CD14-positive monocyte (primary cell): ENCODE measurements around the gene SULT2A1. TPM values are rescaled to one million over a fixed set of nuclear protein-coding genes. Genes with fewer than 3 reads are reported as not detected.

ENCODE experiments used
- DNase-seq, 3 donors: peaks; one replicate each; pipeline ENCODE4 v3.0.0-alpha.2; 2011 to 2022
- H2AFZ ChIP-seq: 2 replicates; pipeline ENCODE4 v1.6.0; 2012; ENCODE audit warnings: mild to moderate bottlenecking, low read depth, low read length, inconsistent platforms; ENCODE audit not compliant: insufficient read depth, poor library complexity, severe bottlenecking
- H3K27ac ChIP-seq, 2 donors: 1 replicate in 1 of 2; 2 replicates in 1 of 2; pipeline ENCODE4 v1.5.1; 2012 to 2013; ENCODE audit warnings: low read length in 2 of 2, control low read depth in 1 of 2, inconsistent platforms in 1 of 2, low read depth in 1 of 2, mild to moderate bottlenecking in 1 of 2
- H3K27me3 ChIP-seq, 2 donors: one replicate each; pipeline versions ENCODE4 v1.6.0 to v1.6.1; 2011 to 2013; ENCODE audit warnings: low read length in 2 of 2; ENCODE audit not compliant: control insufficient read depth in 2 of 2, insufficient read depth in 2 of 2
- H3K36me3 ChIP-seq, 2 donors: replicated peaks in 1 of 2; 1 replicate in 1 of 2; 2 replicates in 1 of 2; pipeline versions ENCODE4 v1.5.1 to v1.6.1; 2012 to 2013; ENCODE audit warnings: low read length in 2 of 2, control low read depth in 1 of 2, inconsistent platforms in 1 of 2, mild to moderate bottlenecking in 1 of 2; ENCODE audit not compliant: insufficient read depth in 2 of 2, control insufficient read depth in 1 of 2
- H3K4me1 ChIP-seq, 2 donors: 1 replicate in 1 of 2; 2 replicates in 1 of 2; pipeline versions ENCODE4 v1.5.1 to v1.6.1; 2012 to 2013; ENCODE audit warnings: low read length in 2 of 2, control low read depth in 1 of 2, inconsistent platforms in 1 of 2, mild to moderate bottlenecking in 1 of 2, moderate library complexity in 1 of 2; ENCODE audit not compliant: insufficient read depth in 2 of 2, control insufficient read depth in 1 of 2
- H3K4me2 ChIP-seq: replicated peaks from 2 replicates; pipeline ENCODE3; 2012; ENCODE audit warnings: low read length, moderate library complexity, mild to moderate bottlenecking; ENCODE audit not compliant: poor library complexity, severe bottlenecking; ENCODE audit errors: extremely low read depth
- H3K4me3 ChIP-seq, 3 experiments: fragments of 200-600 bp in 1 of 3; sonication (generic) in 1 of 3; replicated peaks in 1 of 3; 1 replicate in 2 of 3; 2 replicates in 1 of 3; pipeline ENCODE4 v1.5.1; 2011 to 2013; ENCODE audit warnings: low read length in 3 of 3, mild to moderate bottlenecking in 3 of 3, control low read depth in 2 of 3, low read depth in 2 of 3, inconsistent platforms in 1 of 3, moderate library complexity in 1 of 3
- H3K79me2 ChIP-seq: 2 replicates; pipeline ENCODE4 v1.6.0; 2012; ENCODE audit warnings: mild to moderate bottlenecking, control low read depth, inconsistent platforms, low read length, moderate library complexity; ENCODE audit not compliant: insufficient read depth
- H3K9ac ChIP-seq: 2 replicates; pipeline ENCODE4 v1.6.0; 2017; ENCODE audit warnings: low read length, mild to moderate bottlenecking; ENCODE audit not compliant: insufficient read depth, poor library complexity, severe bottlenecking
- H3K9me3 ChIP-seq, 2 donors: replicated peaks in 1 of 2; 1 replicate in 1 of 2; 2 replicates in 1 of 2; pipeline versions ENCODE4 v1.5.1 to v1.6.1; 2012 to 2013; ENCODE audit warnings: low read length in 2 of 2, control low read depth in 1 of 2; ENCODE audit not compliant: control insufficient read depth in 1 of 2, insufficient read depth in 1 of 2
- H4K20me1 ChIP-seq: 2 replicates; pipeline ENCODE4 v1.6.0; 2012; ENCODE audit warnings: mild to moderate bottlenecking, low read length, control low read depth, moderate library complexity; ENCODE audit not compliant: insufficient read depth
- H3K27ac Mint-ChIP-seq, 7 donors: one replicate each; pipeline ENCODE4 v1.8.0; 2020; ENCODE audit warnings: mild to moderate bottlenecking in 7 of 7, mixed read lengths in 7 of 7, moderate library complexity in 6 of 7, inconsistent platforms in 2 of 7
- H3K27me3 Mint-ChIP-seq, 3 donors: one replicate each; pipeline ENCODE4 v1.8.0; 2021 to 2022; ENCODE audit warnings: low read depth in 3 of 3, mild to moderate bottlenecking in 3 of 3, mixed read lengths in 3 of 3, moderate library complexity in 3 of 3, inconsistent platforms in 1 of 3
- H3K36me3 Mint-ChIP-seq, 2 donors: one replicate each; pipeline ENCODE4 v1.8.0; 2020; ENCODE audit warnings: mixed read lengths in 2 of 2, inconsistent platforms in 1 of 2, mild to moderate bottlenecking in 1 of 2
- H3K4me1 Mint-ChIP-seq: one replicate; pipeline ENCODE4 v1.8.0; 2020; ENCODE audit warnings: mild to moderate bottlenecking, mixed read lengths
- H3K4me3 Mint-ChIP-seq, 2 donors: one replicate each; pipeline ENCODE4 v1.8.0; 2020; ENCODE audit warnings: mild to moderate bottlenecking in 2 of 2, mixed read lengths in 2 of 2, moderate library complexity in 1 of 2
- H3K9me3 Mint-ChIP-seq, 7 donors: one replicate each; pipeline ENCODE4 v1.8.0; 2020 to 2022; ENCODE audit warnings: mixed read lengths in 7 of 7, mild to moderate bottlenecking in 6 of 7, moderate library complexity in 6 of 7, inconsistent platforms in 2 of 7
- WGBS: methylation state at CpG from one replicate; pipeline ENCODE4 v1.1.5; 2013; ENCODE audit warnings: missing lambda C conversion rate; ENCODE audit not compliant: insufficient coverage; 5-methylcytosine and 5-hydroxymethylcytosine counted together
- intact Hi-C, 2 donors: fragments of 100-400 bp; cut with micrococcal nuclease; formaldehyde crosslinking; loops; one replicate each; pipeline versions ENCODE4 v1.15.0 to v1.15.1; 2023
- polyA plus RNA-seq, 3 donors: library from polyadenylated mRNA; depleted of rRNA in 1 of 3; unstranded in 2 of 3; stranded (reverse) in 1 of 3; fragments of 300-500 nt in 2 of 3; fragments of >200 nt in 1 of 3; fragmentation: Illumina TruSeq in 2 of 3; gene quantifications; 1 replicate in 2 of 3; 2 replicates in 1 of 3; pipeline ENCODE4 v1.2.3, GENCODE V29; 2012 to 2021
- TF ChIP-seq, protein P1 (sequence below): fragments of 200-600 bp; IDR thresholded peaks from one replicate; pipeline ENCODE4 v1.8.0; 2022; ENCODE audit warnings: antibody characterized with exemption, mild to moderate bottlenecking

The SULT2A1 gene
- polyA plus RNA-seq, 3 donors, result not detected

DNA sequence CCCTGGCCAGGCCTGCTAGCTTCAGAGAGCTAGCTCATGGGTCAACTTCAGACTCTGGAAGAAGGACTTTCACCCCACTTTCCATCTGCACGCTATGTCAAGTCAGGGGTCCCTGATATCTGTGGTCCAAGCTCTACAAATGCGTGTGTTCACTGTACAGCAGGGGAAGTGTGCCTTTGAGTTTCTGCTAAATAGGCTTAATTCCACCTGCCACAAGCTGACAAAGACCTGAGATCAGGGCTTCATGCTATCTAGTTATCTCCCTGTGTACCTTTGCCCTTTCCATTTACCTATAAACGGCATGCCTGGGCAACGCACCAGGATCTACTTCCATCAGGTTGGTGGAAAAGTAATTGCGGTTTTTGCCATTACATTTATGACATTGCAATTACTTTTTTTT is 10.7 kb upstream of the SULT2A1 start:
- WGBS, result 100% methylated on average over 1 of the region's 5 CpGs

DNA sequence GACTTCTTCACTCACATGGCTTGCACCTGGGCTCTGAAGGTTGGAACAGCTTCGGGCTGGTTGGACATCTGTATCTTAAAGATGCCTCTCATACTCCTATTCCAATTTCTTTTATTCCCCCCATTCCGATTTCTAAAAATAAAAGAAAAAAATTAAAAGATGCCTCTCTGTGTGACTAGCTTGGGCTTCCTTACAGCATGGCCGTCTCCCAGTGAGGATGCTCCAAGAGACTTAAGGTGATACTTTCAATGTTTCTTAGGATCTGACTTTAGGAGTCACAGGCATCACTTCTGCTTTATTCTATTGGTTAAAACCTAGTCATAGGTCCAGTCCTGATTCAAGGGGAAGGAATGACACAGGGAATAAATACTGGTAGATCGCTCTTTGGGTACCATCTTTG is 9.9 kb upstream of the SULT2A1 start:
- no peak overlapping the region for H3K4me3 Mint-ChIP-seq

More for the DNA sequence above, 10.7 kb upstream of the SULT2A1 start:
- no peaks in the 10 kb centered on the region for H3K79me2 ChIP-seq
- no peak overlapping the region for H2AFZ ChIP-seq
- no peaks in the 10 kb centered on the region for H3K36me3 ChIP-seq
- no peak overlapping the region for H3K4me3 Mint-ChIP-seq
- no peaks in the 10 kb centered on the region for H3K4me1 ChIP-seq
- H4K20me1 ChIP-seq, result no peaks in the 10 kb centered on the region
- intact Hi-C loops, result no loop called here
- no peak overlapping the region for H3K27ac Mint-ChIP-seq
- no peak overlapping the region for H3K9ac ChIP-seq
- peaks cover 0 to 14% of the 10 kb centered on the region in 2 donors for H3K9me3 ChIP-seq
- no peak overlapping the region for H3K4me2 ChIP-seq
- H3K4me1 Mint-ChIP-seq, result no peaks in the 10 kb centered on the region
- H3K4me3 ChIP-seq, result no peak overlapping the region
- no peak for DNase-seq
- H3K27ac ChIP-seq, result no peak overlapping the region
- TF ChIP-seq, protein P1, sequence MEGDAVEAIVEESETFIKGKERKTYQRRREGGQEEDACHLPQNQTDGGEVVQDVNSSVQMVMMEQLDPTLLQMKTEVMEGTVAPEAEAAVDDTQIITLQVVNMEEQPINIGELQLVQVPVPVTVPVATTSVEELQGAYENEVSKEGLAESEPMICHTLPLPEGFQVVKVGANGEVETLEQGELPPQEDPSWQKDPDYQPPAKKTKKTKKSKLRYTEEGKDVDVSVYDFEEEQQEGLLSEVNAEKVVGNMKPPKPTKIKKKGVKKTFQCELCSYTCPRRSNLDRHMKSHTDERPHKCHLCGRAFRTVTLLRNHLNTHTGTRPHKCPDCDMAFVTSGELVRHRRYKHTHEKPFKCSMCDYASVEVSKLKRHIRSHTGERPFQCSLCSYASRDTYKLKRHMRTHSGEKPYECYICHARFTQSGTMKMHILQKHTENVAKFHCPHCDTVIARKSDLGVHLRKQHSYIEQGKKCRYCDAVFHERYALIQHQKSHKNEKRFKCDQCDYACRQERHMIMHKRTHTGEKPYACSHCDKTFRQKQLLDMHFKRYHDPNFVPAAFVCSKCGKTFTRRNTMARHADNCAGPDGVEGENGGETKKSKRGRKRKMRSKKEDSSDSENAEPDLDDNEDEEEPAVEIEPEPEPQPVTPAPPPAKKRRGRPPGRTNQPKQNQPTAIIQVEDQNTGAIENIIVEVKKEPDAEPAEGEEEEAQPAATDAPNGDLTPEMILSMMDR, result no peak
- H3K27me3 ChIP-seq, result no peaks in the 10 kb centered on the region
- H3K27me3 Mint-ChIP-seq, result peaks cover 0 to 2% (median under 1%) of the 10 kb centered on the region in 3 donors
- H3K9me3 Mint-ChIP-seq, result peaks cover 3 to 37% (median 16%) of the 10 kb centered on the region in 7 donors
- H3K36me3 Mint-ChIP-seq, result no peaks in the 10 kb centered on the region

More for the DNA sequence above, 9.9 kb upstream of the SULT2A1 start:
- H3K27ac ChIP-seq, result no peak overlapping the region
- no peak for DNase-seq
- H2AFZ ChIP-seq, result no peak overlapping the region
- H4K20me1 ChIP-seq, result no peaks in the 10 kb centered on the region
- no peaks in the 10 kb centered on the region for H3K36me3 ChIP-seq
- H3K79me2 ChIP-seq, result no peaks in the 10 kb centered on the region
- WGBS, result 100% methylated on average over 2 of the region's 4 CpGs
- peaks cover 0 to 14% of the 10 kb centered on the region in 2 donors for H3K9me3 ChIP-seq
- H3K9ac ChIP-seq, result no peak overlapping the region
- TF ChIP-seq, protein P1, result no peak
- H3K4me1 ChIP-seq, result no peaks in the 10 kb centered on the region
- intact Hi-C loops, result no loop called here
- H3K27me3 ChIP-seq, result no peaks in the 10 kb centered on the region
- H3K27ac Mint-ChIP-seq, result no peak overlapping the region
- peaks cover 0 to 2% (median 2%) of the 10 kb centered on the region in 3 donors for H3K27me3 Mint-ChIP-seq
- H3K4me1 Mint-ChIP-seq, result no peaks in the 10 kb centered on the region
- H3K9me3 Mint-ChIP-seq, result peaks cover 3 to 37% (median 19%) of the 10 kb centered on the region in 7 donors
- H3K36me3 Mint-ChIP-seq, result no peaks in the 10 kb centered on the region
- H3K4me2 ChIP-seq, result no peak overlapping the region
- no peak overlapping the region for H3K4me3 ChIP-seq
